ENCODE data around the gene SP2. TPM values are rescaled to one million over a fixed set of nuclear protein-coding genes. Genes with fewer than 3 reads are reported as not detected.

SP2 gene
- total RNA-seq, 2 experiments from 2014 or later: 5.8 to 22.1 TPM

DNA sequence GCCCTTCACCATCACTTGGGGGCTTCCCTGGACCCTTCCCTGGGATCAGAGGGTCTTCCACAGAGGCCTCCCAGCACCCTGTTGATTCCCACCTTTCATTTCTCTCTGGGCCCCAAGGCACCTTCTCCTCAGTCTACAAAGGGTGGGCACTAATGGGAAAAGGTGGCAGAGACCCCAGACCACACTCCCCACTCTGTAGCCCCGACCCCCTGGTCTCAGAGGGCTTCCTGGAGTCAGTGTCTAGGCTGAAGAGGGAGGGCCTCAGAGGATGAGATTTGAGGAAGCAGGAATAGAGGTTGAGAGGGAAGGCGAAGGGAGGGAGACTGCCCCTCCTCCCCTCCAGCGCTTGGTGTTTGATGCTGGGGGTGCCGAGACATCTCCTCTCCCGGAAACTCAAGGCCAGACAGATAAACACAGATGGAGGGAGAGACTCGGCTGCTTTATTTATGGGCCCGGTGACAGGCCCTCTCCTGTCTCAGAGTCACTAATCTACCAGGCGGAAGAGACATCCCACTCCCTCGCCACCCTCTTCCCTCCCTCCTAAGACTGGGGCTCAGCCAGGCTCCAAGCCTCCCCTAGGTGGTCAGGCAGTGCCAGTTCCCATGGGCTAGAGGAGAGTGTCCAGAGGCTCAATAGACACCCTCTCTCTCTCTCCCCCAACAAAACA is 18.5 kb upstream of the SP2 start:
- CTCF ChIA-PET (ENCODE audit: unreplicated experiment): no interaction called here
- Histone ChIP-seq H3K27ac (ENCODE audit: low read depth, low read length, poor library complexity, severe bottlenecking) (no peak overlapping the region), H3K79me2 (ENCODE audit: insufficient read depth, low read depth, low read length) (no peaks in the 10 kb centered on the region), H2AFZ (ENCODE audit: low read length) (no peak overlapping the region), H3K4me3 (ENCODE audit: low read depth, low read length, poor library complexity, severe bottlenecking) (no peak overlapping the region), H3K9me2 (ENCODE audit: insufficient read depth, low read length) (no peaks in the 10 kb centered on the region), H4K20me1 (ENCODE audit: insufficient read depth, low read length) (no peaks in the 10 kb centered on the region), H3K9me3 (ENCODE audit: low read length) (no peaks in the 10 kb centered on the region), H3K4me1 (ENCODE audit: insufficient read depth, low read length, poor library complexity, severe bottlenecking) (no peaks in the 10 kb centered on the region), H3K4me2 (ENCODE audit: low read length) (no peak overlapping the region), H3K36me3 (ENCODE audit: insufficient read depth, low read length) (no peaks in the 10 kb centered on the region)
- POLR2A ChIA-PET: no interaction called here
- intact Hi-C loops (cut with micrococcal nuclease; ENCODE audit: unreplicated experiment): no loop called here
- no peak for TF ChIP-seq EZH2phosphoT487 (IDR thresholded peaks at IDR 0.05; ENCODE audit: borderline replicate concordance, low read depth, low read length)
- TF ChIP-seq, protein P1, sequence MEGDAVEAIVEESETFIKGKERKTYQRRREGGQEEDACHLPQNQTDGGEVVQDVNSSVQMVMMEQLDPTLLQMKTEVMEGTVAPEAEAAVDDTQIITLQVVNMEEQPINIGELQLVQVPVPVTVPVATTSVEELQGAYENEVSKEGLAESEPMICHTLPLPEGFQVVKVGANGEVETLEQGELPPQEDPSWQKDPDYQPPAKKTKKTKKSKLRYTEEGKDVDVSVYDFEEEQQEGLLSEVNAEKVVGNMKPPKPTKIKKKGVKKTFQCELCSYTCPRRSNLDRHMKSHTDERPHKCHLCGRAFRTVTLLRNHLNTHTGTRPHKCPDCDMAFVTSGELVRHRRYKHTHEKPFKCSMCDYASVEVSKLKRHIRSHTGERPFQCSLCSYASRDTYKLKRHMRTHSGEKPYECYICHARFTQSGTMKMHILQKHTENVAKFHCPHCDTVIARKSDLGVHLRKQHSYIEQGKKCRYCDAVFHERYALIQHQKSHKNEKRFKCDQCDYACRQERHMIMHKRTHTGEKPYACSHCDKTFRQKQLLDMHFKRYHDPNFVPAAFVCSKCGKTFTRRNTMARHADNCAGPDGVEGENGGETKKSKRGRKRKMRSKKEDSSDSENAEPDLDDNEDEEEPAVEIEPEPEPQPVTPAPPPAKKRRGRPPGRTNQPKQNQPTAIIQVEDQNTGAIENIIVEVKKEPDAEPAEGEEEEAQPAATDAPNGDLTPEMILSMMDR (conservative IDR thresholded peaks at IDR 0.05; ENCODE audit: low read length): no peak
- no TSS peak for BruUV-seq (replicated peaks)
- no peak for DNase-seq (ENCODE audit: low spot score)

DNA sequence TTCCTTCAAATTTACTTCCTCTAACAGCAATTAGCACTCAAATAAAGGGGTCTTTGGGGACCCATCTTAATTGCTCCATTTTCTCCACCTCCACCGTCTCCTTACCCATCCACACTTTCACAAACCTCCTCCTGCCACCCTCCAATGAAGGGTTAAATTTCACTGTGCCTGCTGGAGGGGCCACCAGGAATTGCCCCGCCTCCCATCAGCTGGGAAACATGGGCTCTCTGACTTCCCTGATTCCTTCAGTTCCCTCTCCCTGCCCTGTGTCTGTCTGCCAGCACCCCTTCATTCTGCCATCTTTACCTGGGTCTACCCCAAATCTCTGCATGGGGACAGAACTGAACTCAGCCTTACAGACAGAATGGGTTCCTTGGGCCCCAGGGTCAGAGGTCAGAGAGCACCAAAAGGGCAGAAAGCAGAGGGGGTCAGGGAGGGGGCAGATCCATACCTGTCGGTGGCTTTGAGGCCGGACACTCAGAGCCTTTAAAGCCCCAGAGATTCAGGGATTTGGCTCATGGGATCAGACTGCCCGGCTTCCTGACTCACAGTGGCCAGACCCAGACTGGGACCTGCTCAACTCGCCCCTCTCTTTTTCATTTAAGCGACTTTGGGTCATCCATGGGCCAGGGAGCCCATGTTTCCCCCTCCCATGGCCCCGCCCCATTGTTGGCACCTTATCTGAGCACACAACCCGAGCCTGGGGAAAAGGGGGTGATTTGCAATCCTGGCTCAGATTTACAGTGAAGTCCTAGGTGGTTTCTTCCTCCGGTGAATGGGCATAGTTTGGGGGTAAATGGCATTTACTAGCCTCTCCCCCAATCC is 17.6 kb upstream of the SP2 start:
- no peak overlapping the region for H3K4me3 ChIP-seq (ENCODE audit: low read depth, low read length, poor library complexity, severe bottlenecking)

More for the DNA sequence above, 17.6 kb upstream of the SP2 start:
- intact Hi-C loops (cut with micrococcal nuclease; ENCODE audit: unreplicated experiment): no loop called here
- no peaks in the 10 kb centered on the region for H4K20me1 ChIP-seq (ENCODE audit: insufficient read depth, low read length)
- H3K9me2 ChIP-seq (ENCODE audit: insufficient read depth, low read length): no peaks in the 10 kb centered on the region
- no peaks in the 10 kb centered on the region for H3K4me1 ChIP-seq (ENCODE audit: insufficient read depth, low read length, poor library complexity, severe bottlenecking)
- H3K4me2 ChIP-seq (ENCODE audit: low read length): no peak overlapping the region
- H3K27ac ChIP-seq (ENCODE audit: low read depth, low read length, poor library complexity, severe bottlenecking): no peak overlapping the region
- no peak overlapping the region for H2AFZ ChIP-seq (ENCODE audit: low read length)
- no peak for DNase-seq (ENCODE audit: low spot score)
- no peak for TF ChIP-seq EZH2phosphoT487 (IDR thresholded peaks at IDR 0.05; ENCODE audit: borderline replicate concordance, low read depth, low read length)
- TF ChIP-seq, protein P1 (conservative IDR thresholded peaks at IDR 0.05; ENCODE audit: low read length): no peak
- H3K36me3 ChIP-seq (ENCODE audit: insufficient read depth, low read length): no peaks in the 10 kb centered on the region
- no peaks in the 10 kb centered on the region for H3K79me2 ChIP-seq (ENCODE audit: insufficient read depth, low read depth, low read length)
- no peaks in the 10 kb centered on the region for H3K9me3 ChIP-seq (ENCODE audit: low read length)
- CTCF ChIA-PET (ENCODE audit: unreplicated experiment): no interaction called here
- BruUV-seq (replicated peaks): no TSS peak
- POLR2A ChIA-PET: interaction anchor here (0.6 kb wide), 1 partner anchor 14 kb away, joined by 3 read pairs; no protein-coding TSS in a partner anchor
